Stimulated activated naive CD4-positive, alpha-beta T cell (primary cell): ENCODE data around the gene CCNL2.

Experiments
- DNase-seq, 6 experiments: peaks; one replicate each; lab custom pipeline; 2025; lab: John Stamatoyannopoulos, UW

Gene CCNL2

DNA sequence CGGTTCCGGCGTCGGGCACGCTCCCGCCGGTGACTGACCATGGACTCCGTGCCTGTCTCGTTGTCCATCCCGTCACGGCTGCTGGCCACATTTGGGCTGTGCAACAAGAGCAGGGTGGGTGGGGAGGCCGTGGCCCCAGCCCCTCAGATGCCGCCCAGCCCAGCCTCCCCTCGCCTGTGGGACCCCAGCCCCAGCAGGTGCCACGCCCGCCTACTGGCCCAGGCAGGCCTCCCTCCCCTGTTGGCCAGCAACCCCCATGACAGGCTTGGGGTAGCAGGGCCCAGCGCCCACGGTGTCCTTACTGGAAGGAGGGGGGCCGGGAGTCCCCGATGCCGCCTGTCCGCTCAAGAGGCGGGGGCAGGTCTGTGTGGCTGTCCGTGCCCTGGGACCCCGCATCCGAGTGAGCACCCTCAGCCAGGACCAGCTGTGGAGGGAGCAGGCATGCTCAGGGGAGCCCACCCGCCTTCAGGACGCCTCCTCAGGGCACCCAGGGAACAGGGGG is 57.0 kb downstream of the CCNL2 start:
- DNase-seq = no peak

DNA sequence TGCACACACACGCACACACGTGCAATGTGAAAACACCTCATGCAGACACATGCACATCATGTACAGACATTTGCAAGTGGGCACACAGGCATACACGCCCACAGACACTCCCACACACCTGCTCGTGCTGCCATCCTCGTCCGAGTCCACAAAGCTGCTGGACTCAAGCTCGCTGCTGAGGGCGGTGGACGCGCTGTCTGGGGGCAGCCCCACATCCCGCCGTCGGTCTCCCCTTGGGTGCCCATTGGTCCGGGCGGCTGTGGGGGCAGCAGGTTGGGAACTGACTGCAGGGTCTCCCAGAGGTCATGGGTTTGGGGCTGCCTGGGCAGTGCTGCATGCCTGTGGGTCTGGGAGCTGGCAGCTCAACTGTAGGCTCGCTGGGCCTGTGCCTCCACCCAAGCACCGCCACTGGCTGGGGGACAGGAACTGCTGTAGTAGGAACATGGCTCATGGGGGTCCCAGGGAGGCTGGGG is 57.5 kb downstream of the CCNL2 start:
- no peak for DNase-seq

DNA sequence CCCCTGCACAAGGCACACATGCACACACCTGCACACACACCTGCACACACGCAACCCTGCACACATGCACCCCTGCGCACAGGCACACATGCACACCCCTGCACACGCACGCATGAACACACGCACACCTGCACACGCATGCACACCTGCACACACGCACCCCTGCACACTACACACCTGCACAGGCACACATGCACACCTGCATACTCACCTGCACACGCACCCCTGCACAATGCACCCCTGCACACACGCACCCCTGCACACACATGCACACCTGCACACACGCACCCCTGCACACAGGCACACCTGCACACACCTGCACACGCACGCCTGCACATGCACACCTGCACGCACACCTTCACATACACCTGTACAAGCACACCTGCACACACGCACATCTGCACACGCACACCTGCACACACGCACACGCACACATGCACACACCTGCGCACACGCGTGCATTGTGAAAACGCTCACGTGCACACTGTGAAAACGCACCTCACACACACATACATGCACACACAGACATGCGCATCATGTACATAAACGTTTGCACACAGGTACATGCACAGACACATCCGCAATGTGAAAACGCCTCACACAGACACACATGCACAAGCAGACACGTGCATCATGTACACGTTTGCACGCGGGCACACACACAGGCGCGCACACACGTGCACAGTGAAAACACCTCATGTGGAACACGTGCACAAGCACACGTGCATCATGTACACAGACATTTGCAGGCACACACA is 58.2 kb downstream of the CCNL2 start:
- no peak for DNase-seq

GRCh38 chr1:1340185-1340584 is 59.0 kb downstream of the CCNL2 start:
- no peak for DNase-seq

GRCh38 chr1:1338278-1338677 is 60.9 kb downstream of the CCNL2 start:
- no peak for DNase-seq

- peak in 5 of 6 experiments; percentile 13 to 28 (median 18) for DNase-seq
Observed at GRCh38 chr1:1337793-1338147, 61.4 kb downstream of the CCNL2 start.

DNA sequence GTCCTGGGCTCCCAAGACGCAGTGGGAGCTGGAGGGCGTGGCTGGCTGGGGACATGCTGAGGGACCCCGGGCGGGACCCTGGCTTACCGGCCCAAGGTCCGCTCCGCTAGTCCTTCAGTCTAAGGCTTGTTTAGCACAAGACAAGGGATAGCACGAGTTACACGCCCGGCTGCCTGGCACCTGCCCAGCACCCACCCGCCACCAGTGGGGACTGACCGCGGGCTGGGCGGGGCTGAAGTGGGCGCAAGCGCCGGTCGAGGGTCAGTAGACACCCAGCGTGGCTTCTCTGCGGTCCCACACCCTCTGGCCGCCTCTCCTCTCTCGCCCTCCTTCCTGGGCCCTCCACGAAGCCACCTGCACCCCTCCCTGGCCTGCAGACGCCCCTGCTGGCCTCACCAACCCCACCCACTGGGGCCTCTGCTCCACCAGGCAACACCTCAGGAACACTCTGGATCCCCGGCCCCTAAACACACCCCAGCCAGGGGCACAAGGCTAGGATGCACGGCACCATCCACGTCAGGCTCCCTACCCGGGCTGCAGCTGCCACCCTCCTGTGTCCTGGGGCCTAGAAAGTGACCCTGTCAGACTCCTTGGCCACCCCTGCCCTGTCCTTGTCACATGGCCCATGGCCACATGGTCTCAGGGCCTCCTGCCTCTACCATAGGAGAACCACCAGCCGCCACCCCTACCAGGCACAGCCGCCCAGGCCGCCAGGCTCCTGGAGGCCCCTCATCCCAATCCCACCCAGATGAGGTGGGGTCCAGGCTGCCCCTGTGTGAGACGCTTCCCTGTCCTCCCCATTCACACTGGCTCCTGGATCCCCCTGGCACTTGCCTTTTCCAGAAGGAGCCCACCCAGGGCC is 62.0 kb downstream of the CCNL2 start:
- no peak for DNase-seq

- no peak for DNase-seq
Observed at GRCh38 chr1:1336446-1336845, 62.7 kb downstream of the CCNL2 start.

DNA sequence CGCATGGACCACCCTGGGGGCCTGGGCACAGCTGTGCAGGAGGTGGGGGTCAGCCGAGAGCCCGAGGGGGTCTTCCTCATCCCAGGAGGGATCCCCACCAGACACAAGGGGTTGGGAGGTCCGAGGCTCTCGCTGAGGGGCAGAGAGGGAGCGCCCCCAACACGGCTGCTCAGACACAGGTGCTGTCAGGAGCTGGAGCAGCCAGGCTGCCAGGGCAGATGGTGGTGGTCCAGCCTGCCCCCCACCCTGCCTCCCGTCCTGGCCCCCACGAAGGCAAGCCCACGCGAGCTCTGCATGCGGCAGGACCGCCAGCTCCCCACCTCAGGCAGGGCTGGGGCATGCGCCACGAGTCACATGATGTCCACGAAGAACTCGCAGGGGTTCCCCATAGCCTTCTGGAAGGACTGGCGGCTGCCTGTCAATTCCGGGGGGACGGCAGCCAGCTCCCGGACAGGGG is 63.3 kb downstream of the CCNL2 start:
- no peak for DNase-seq
